GM12865 (cell line): ENCODE data around the gene LRRK1.

Experiments used
- DNase-seq: peaks from one replicate; pipeline ENCODE4 v3.0.0; 2010; ENCODE audit warnings: low read depth
- H3K4me3 ChIP-seq: 2 replicates; pipeline ENCODE4 v1.5.1; 2011; ENCODE audit warnings: mild to moderate bottlenecking, low read depth, low read length, control low read depth
- TF ChIP-seq, protein P1 (sequence below): IDR thresholded peaks from 2 replicates; pipeline ENCODE4 v1.5.1; 2011; ENCODE audit warnings: low read length, control low read depth, low read depth, inconsistent platforms; ENCODE audit not compliant: insufficient read depth; ENCODE audit errors: missing control alignments

The LRRK1 gene

DNA sequence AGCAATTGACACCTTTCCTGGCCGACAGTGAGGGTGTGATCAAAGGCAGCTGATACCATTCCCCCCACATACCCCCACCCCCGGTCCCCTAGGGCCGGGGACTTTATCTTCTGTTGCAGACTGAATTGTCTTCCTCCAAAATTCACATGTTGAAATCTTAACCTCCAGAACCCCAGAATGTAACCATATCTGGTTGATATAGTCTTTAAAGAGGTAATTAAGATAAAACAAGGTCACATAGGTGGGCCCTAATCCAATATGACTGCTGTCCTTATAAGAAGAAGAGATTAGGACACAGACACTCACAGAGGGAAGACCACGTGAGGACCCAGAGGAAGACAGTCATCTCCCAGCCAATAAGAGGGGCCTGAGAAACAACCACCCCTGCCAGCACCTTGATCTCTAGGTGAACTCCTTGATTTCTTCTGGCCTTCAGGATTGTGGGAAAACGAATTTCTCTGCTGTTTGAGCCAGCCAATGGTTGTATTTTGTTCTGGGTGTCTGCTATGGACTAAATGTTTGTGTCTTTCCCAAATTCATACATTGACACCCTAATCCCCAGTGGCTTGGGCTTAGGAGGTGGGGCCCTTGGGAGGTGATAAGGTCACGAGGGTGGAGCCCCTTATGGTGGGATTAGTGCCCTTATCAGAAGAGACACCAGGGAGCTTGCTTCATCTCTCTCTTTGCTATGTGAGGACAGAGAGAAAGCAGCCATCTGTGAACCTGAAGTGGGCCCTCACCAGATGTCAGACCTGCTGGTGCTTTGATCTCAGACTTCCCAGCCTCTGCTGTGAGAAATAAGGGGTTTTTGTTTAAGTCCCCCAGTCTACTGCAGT is 188.7 kb downstream of the LRRK1 start:
- TF ChIP-seq, protein P1, sequence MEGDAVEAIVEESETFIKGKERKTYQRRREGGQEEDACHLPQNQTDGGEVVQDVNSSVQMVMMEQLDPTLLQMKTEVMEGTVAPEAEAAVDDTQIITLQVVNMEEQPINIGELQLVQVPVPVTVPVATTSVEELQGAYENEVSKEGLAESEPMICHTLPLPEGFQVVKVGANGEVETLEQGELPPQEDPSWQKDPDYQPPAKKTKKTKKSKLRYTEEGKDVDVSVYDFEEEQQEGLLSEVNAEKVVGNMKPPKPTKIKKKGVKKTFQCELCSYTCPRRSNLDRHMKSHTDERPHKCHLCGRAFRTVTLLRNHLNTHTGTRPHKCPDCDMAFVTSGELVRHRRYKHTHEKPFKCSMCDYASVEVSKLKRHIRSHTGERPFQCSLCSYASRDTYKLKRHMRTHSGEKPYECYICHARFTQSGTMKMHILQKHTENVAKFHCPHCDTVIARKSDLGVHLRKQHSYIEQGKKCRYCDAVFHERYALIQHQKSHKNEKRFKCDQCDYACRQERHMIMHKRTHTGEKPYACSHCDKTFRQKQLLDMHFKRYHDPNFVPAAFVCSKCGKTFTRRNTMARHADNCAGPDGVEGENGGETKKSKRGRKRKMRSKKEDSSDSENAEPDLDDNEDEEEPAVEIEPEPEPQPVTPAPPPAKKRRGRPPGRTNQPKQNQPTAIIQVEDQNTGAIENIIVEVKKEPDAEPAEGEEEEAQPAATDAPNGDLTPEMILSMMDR: no peak
- H3K4me3 ChIP-seq: no peak overlapping the region
- DNase-seq: no peak

DNA sequence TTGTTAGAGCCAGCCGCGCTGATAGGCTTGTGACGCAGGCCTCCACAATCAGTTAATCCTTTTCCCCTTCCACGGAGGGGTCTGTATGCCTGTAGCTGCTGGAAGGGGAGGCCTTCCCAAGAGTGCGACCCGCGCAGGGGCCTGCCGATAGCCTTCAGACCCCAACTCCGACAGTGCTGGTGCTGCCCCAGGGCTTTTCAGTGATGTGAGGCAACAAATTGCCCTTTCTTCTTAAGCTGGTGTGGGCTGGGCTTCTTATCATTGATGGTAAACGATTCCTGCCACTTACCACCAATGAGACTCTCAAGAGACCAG is 189.3 kb downstream of the LRRK1 start:
- DNase-seq: no peak
- H3K4me3 ChIP-seq: no peak overlapping the region
- TF ChIP-seq, protein P1: no peak

DNA sequence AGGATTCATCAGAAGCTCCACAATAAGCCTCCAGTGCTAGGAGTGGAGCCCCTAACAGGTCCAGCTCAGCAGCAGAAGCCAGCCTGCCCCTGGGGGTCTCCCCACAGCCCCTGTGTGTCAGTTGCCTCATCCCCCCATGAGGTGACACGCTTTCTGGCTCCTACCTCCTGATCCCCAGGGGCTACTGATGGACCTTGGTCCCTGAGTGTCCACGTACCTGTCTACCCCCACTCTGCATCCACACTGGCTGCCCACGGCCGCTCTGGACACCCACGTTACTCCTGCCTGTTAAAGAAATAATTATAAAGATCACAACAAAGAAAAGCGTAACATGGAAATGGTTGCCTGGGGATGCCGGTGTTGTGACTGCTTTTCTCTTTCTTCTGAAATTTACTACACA is 189.6 kb downstream of the LRRK1 start:
- DNase-seq: no peak

DNA sequence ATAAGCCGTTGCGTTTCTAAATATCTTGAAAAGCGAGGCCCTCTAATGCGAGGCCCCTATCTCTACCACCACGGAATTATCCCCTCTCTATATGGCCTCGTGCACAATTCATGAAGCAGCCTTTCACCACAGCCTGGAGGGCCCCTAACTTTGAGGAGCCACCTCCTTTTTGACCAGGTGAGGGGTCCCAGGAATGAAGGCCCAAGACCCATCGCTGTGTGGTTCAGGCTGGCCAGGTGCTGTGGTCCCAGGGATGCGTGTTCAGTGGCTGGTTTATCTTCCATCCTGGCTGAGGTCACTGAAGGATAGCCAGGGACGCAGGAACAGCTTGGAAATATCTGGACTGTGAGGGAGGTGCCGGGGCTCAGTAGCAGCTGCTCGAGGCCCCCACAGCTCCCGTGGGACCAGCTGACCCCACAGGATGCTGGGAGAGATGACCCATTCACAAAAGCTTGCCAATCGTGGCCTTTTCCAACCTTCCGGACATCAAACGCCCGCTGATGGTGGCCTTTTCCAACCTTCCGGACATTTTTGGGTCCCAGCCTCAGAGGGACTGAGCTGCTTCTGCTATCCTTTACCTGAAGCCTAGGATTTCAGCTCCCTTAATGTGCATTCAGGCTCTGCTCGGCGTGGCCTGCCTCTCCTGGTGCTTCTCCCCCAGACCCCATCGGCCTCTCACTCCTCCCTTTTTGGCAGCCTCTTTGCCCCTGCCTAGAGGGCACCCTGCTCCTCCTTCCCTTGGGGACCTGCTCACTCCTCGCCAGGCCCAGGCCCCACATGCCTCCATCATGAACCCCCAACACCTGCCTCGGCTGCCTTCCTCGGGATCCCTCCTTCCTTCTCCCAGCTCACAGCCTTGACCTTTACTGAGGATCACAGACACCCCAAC is 191.8 kb downstream of the LRRK1 start:
- no peak overlapping the region for H3K4me3 ChIP-seq
- no peak for DNase-seq
- TF ChIP-seq, protein P1: no peak

More for the DNA sequence above, 189.6 kb downstream of the LRRK1 start:
- no peak overlapping the region for H3K4me3 ChIP-seq
- TF ChIP-seq, protein P1: no peak

DNA sequence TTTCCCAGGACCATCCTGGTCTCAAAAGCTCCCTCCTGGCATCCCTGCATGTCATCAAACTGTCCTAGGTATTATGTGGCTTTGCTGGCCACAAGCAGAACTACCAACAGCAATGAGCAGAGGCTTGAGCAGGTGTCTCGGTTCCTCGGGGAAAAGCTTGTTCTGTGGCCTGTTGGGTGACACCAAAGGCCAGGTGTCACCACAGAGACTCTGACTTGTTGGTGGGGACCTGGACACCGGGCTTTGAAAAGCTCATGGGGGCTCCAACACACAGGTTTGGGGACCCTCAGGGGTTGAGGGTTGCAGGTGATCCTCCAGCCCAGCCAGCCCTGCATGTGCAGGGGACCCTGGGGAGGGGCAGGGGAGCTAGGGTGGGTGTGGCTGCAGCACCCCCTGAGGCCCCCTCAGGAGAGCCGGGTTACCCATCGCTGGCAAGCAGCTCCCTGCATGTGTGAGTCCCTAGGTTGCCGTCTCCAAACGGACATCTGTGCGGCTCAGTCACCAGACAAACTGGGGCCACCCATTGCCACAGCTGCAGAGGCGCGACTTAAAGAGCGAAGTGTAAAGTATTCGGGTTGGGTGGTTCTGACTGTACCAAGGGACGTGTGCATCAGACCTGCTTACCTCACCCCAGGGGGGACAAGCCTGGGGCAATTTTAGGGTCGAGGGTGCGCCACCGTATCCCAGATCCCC is 192.6 kb downstream of the LRRK1 start:
- no peak overlapping the region for H3K4me3 ChIP-seq
- no peak for DNase-seq
- TF ChIP-seq, protein P1: no peak

DNA sequence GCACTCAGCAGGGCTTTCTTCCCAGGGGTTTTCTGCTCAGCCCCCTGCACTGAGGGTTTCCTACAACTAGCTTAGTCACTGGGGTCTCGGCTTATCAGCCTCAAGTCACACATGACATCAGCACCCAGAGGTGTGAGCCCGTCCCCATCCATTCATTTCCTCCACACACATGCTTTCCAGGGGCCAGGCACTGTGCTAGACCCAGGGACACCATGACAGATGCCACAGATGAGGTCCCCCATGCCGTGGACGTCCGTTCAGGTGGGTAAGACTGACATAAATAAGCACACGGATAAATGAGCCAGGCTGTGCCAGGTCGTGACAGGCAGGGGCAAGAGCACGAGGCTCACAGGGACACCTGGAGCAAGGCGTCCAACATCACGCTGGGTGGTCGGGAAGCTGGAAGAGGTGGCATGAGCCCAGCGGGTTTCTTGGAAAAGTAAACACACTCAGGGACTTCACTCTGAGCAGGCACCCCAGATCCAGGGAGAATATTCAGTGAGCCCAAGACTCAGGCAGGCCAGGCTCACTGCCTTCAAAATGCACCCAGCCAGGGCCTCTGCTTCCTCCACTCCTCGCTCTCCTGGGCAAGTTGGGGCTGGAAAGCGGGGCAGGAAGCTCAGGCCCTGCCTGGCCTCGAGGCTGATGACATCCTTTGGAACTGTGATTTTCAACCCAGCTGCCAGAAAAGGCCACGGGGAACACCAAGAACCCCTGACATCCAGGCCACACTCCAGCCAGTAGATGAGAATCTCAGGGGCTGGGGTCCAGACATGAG is 193.4 kb downstream of the LRRK1 start:
- H3K4me3 ChIP-seq: no peak overlapping the region
- DNase-seq: no peak
- TF ChIP-seq, protein P1: no peak
